ENCODE data around the gene GNB3. TPM values are rescaled to one million over a fixed set of nuclear protein-coding genes. Genes with fewer than 3 reads are reported as not detected.

The GNB3 gene
- total RNA-seq, 4 donors from 2014 or later: under 0.01 to 18.3 (median 2.7) TPM; not detected in 1

DNA sequence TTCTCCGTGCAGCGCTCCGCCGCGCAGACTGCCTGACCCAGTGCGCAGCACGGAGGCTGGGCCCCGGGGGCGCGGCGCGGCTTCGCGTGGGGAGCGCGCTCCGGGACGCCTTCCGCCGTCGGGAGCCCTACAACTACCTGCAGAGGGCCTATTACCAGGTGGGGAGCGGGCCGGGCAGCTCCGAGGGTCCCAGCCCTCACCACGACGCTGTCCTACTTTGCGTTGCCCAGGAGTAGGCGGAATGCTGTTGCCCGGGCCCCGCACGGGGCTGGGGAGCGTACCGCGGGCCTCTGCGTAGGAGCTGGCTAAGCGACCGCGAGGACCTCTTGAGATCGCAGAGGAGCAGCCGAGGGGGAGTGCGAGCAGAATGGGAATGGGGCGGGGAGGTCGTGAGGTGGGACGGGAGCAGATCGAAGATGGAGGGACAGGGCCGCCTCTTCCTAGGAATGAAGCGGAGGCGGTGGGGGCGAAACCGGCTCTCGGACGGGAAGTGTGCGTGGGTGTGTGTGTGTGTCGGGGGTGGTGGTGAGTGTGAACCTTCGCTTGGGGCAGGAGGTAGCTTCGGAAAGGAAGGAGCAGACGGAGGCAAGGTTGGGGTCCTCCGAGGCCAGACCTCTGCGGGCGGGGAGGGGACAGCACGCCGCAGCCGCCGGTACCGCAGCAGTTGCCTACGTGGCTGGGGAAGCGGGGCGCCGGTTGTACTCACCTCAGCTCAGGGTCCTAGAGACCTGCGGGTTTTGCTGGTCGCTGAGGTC is 11.8 kb upstream of the GNB3 start:
- peak; percentile 53 to 59 for DNase-seq
- H3K36me3 ChIP-seq: no peaks in the 10 kb centered on the region
- H3K27ac ChIP-seq: peak overlapping the region; percentile 90 to 97
- H3K9me3 ChIP-seq: no peaks in the 10 kb centered on the region
- TF ChIP-seq, protein P1, sequence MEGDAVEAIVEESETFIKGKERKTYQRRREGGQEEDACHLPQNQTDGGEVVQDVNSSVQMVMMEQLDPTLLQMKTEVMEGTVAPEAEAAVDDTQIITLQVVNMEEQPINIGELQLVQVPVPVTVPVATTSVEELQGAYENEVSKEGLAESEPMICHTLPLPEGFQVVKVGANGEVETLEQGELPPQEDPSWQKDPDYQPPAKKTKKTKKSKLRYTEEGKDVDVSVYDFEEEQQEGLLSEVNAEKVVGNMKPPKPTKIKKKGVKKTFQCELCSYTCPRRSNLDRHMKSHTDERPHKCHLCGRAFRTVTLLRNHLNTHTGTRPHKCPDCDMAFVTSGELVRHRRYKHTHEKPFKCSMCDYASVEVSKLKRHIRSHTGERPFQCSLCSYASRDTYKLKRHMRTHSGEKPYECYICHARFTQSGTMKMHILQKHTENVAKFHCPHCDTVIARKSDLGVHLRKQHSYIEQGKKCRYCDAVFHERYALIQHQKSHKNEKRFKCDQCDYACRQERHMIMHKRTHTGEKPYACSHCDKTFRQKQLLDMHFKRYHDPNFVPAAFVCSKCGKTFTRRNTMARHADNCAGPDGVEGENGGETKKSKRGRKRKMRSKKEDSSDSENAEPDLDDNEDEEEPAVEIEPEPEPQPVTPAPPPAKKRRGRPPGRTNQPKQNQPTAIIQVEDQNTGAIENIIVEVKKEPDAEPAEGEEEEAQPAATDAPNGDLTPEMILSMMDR (IDR thresholded peaks at IDR 0.05): no peak
- TF ChIP-seq POLR2A (IDR thresholded peaks at IDR 0.05): peak; percentile 13 to 43
- H3K27me3 ChIP-seq: no peaks in the 10 kb centered on the region
- intact Hi-C loops (cut with DNase I; ENCODE audit: low total_unique reads): loop anchor here (10.0 kb wide), 1 partner anchor 74 kb away; the partner anchor contains the start of gene MLF2
- peaks cover 5 to 6% of the 10 kb centered on the region in 2 donors for H3K4me1 ChIP-seq
- peak overlapping the region; percentile 91 to 96 for H3K4me3 ChIP-seq

DNA sequence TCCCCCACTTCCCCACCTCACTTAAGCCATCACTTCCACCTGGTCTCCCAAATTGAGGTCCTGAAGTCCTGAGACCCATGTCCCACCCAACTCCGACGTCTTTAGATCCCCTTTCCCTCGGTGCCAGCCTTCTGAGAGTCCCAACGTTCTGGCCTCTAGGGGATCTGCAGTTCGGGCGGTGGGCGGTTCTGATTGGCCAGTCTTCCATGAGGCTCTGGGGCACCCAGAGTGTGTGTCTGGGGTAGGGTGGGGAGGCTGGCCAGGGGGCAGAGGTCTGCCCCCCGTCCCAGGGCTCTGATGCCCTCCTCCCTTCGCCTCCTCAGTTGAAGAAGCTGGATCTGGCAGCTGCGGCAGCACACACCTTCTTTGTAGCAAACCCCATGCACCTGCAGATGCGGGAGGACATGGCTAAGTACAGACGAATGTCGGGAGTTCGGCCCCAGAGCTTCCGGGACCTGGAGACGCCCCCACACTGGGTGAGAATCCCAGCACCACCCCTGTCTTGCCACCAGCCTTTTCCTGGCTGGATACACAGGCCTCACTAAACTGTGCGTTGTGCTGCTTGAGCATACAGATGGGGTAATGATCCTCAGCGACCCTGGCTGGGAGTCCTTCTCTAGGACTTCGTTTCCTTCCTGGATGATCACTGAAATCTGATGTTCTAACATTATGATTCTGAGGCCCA is 11.0 kb upstream of the GNB3 start:
- Histone ChIP-seq H3K36me3 (no peaks in the 10 kb centered on the region), H3K9me3 (no peaks in the 10 kb centered on the region), H3K27ac (peak overlapping the region; percentile 90 to 97), H3K4me3 (peak overlapping the region; percentile 91 to 96), H3K27me3 (no peaks in the 10 kb centered on the region), H3K4me1 (peaks cover 5 to 6% of the 10 kb centered on the region in 2 donors)
- no peak for DNase-seq
- intact Hi-C loops (cut with DNase I; ENCODE audit: low total_unique reads): loop anchor here (10.0 kb wide), 1 partner anchor 75 kb away; the partner anchor contains the start of gene MLF2
- TF ChIP-seq, protein P1 (IDR thresholded peaks at IDR 0.05): peak in 1 of 4 experiments; percentile 15
- TF ChIP-seq POLR2A (IDR thresholded peaks at IDR 0.05): no peak

DNA sequence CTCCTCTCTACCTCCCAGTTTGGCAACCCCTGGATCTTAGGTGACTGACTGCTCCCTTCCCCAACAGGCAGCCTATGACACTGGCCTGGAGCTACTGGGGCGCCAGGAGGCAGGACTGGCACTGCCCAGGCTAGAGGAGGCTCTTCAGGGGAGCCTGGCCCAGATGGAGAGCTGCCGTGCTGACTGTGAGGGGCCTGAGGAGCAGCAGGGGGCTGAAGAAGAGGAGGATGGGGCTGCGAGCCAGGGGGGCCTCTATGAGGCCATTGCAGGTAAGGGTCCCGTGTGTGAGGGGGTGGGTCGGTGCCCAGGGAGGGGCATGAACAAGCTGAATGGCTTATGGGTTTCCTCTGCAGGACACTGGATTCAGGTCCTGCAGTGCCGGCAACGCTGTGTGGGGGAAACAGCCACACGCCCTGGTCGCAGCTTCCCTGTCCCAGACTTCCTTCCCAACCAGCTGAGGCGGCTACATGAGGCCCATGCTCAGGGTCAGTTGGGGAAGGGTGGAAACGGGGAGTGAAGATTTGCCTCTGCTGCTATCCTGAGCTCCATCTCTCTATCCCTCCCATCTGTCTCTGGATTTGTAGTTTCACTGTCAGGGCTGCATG is 10.3 kb upstream of the GNB3 start:
- H3K9me3 ChIP-seq: no peaks in the 10 kb centered on the region
- H3K4me3 ChIP-seq: no peak overlapping the region
- H3K27ac ChIP-seq: peak overlapping the region; percentile 90 to 97
- DNase-seq: no peak
- TF ChIP-seq, protein P1 (IDR thresholded peaks at IDR 0.05): no peak
- TF ChIP-seq POLR2A (IDR thresholded peaks at IDR 0.05): no peak
- H3K4me1 ChIP-seq: peaks cover 5 to 6% of the 10 kb centered on the region in 2 donors
- H3K36me3 ChIP-seq: no peaks in the 10 kb centered on the region
- intact Hi-C loops (cut with DNase I; ENCODE audit: low total_unique reads): no loop called here
- H3K27me3 ChIP-seq: no peaks in the 10 kb centered on the region

DNA sequence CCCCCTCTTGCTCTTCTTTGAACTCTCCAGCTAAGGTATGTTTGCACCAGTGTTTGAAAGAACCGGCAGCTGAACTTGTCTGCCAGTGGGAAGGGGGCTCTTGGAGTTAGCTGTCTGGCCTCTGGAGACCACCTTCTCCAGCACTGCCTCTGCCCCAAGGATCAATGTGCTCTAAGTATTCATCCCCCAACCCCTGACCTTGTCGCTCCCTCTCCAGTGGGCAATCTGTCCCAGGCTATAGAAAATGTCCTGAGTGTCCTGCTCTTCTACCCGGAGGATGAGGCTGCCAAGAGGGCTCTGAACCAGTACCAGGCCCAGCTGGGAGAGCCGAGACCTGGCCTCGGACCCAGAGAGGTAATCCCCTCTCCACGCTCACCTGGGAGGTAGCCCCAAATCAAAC is 9.7 kb upstream of the GNB3 start:
- no peaks in the 10 kb centered on the region for H3K9me3 ChIP-seq
- H3K27ac ChIP-seq: no peak overlapping the region
- H3K27me3 ChIP-seq: no peaks in the 10 kb centered on the region
- DNase-seq: no peak
- intact Hi-C loops (cut with DNase I; ENCODE audit: low total_unique reads): no loop called here
- no peak overlapping the region for H3K4me3 ChIP-seq
- peaks cover 5 to 6% of the 10 kb centered on the region in 2 donors for H3K4me1 ChIP-seq
- no peaks in the 10 kb centered on the region for H3K36me3 ChIP-seq
- no peak for TF ChIP-seq POLR2A (IDR thresholded peaks at IDR 0.05)
- TF ChIP-seq, protein P1 (IDR thresholded peaks at IDR 0.05): no peak
